Body of pancreas (tissue), 4 donors: ENCODE measurements around the gene C10orf105. TPM values are rescaled to one million over a fixed set of nuclear protein-coding genes. Genes with fewer than 3 reads are reported as not detected.

Source experiments
- ATAC-seq: fragments of 150-250 bp; one replicate; pipeline ENCODE4 v1.9.1; 2016
- DNase-seq, 4 donors: peaks; one replicate each; pipeline ENCODE4 v3.0.0-alpha.2; 2019
- H3K27ac ChIP-seq, 4 donors: fragments of 200-600 bp; sonication (generic); 1 replicate in 3 of 4; 2 replicates in 1 of 4; pipeline versions ENCODE4 v1.5.1 to v1.6.1; 2016 to 2019; ENCODE audit warnings: mild to moderate bottlenecking in 1 of 4, mixed read lengths in 1 of 4, moderate library complexity in 1 of 4
- H3K27me3 ChIP-seq, 2 donors: fragments of 200-600 bp; sonication (generic); one replicate each; pipeline ENCODE4 v1.6.0; 2016; ENCODE audit warnings: mild to moderate bottlenecking in 1 of 2
- H3K36me3 ChIP-seq, 2 donors: fragments of 200-600 bp; sonication (generic); replicated peaks in 1 of 2; 2 replicates each; pipeline ENCODE4 v1.5.1; 2016; ENCODE audit warnings: low read depth in 2 of 2; ENCODE audit not compliant: insufficient read depth in 1 of 2
- H3K4me1 ChIP-seq: fragments of 200-600 bp; sonication (generic); one replicate; pipeline ENCODE4 v1.6.0; 2016
- H3K4me3 ChIP-seq, 2 donors: fragments of 200-600 bp; sonication (generic); 1 replicate in 1 of 2; 2 replicates in 1 of 2; pipeline ENCODE4 v1.5.1; 2016 to 2019
- H3K9me3 ChIP-seq, 3 donors: fragments of 200-600 bp; sonication (generic); 1 replicate in 2 of 3; 2 replicates in 1 of 3; pipeline ENCODE4 v1.5.1; 2016
- POLR2A ChIP-seq, 3 donors: fragments of 450-650 bp; IDR thresholded peaks; one replicate each; pipeline ENCODE4 v1.6.1; 2016; ENCODE audit warnings: antibody characterized with exemption in 3 of 3, mild to moderate bottlenecking in 2 of 3
- WGBS, 2 donors: methylation state at CpG; one replicate each; pipeline ENCODE4 v1.1.5; 2017; 5-methylcytosine and 5-hydroxymethylcytosine counted together
- intact Hi-C: fragments of 100-400 bp; cut with DNase I; formaldehyde crosslinking; loops from one replicate; pipeline ENCODE4 v1.15.1; 2023
- total RNA-seq, 2 donors: library from RNA; depleted of rRNA; stranded (reverse); fragments of >200 nt; gene quantifications; one replicate each; pipeline ENCODE4 v1.1.0, GENCODE V29; 2016
- TF ChIP-seq, protein P1 (sequence below), 7 experiments: fragments of 450-650 bp in 4 of 7; fragments of 200-600 bp in 3 of 7; sonication (generic) in 3 of 7; IDR thresholded peaks; one replicate each; pipeline ENCODE4 v1.5.1; 2016 to 2019; ENCODE audit warnings: antibody characterized with exemption in 7 of 7

Gene C10orf105
- total RNA-seq, 2 donors from 2014 or later: not detected

DNA sequence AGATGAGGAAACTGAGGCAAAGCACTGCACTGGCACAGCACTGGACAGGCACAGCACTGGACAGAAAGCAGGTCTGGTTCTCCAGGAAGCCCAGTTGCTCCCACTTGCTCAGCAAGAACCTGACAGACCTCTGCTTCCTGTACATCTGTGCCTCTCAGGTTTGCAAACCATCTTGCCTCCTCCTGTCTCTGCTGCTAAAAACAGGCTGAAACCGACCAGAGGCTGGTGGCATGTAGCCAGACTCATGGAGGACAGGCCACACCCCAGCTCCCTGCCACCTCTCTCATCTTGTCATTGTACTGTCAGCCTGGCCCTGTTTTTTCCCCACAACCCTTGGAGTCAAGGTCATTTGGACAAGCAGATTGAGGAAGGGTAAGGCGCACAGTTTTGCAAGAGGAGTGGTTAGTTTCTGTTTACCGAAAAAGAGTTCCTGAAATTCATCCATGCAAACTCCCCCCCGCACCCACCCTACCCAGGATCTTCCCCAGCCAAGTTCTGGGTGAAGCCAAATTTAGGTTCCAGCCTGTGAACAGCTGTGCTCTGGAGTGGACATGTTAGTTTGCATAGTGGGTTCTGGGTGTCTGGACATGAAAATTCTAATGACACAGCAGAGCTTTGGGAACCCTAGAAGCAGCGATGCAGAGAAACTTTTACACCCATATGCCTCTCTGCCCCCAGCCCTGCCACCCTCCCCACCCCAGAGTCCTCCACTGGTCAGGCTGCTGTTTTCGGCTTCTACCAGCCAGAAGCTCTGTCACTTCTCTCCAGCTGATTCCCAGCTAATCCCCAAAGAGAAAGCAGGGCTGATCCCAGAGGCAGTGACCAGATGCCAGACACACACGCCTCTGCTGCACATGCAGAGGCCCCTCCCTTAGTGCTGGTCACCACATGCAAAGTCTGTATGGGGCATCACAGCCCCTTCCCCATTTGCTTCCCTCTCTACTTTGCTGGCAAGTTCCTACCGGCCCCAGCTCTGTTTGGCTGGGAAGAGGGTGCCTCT, 8.5 kb upstream of the C10orf105 start:
- ATAC-seq: peak; percentile 36
- Histone ChIP-seq H3K4me1 (peaks cover 25% of the 10 kb centered on the region), H3K9me3 (no peaks in the 10 kb centered on the region), H3K27ac (peak overlapping the region; percentile 2 to 72 (median 54)), H3K36me3 (no peaks in the 10 kb centered on the region), H3K27me3 (no peaks in the 10 kb centered on the region), H3K4me3 (no peak overlapping the region)
- TF ChIP-seq, protein P1, sequence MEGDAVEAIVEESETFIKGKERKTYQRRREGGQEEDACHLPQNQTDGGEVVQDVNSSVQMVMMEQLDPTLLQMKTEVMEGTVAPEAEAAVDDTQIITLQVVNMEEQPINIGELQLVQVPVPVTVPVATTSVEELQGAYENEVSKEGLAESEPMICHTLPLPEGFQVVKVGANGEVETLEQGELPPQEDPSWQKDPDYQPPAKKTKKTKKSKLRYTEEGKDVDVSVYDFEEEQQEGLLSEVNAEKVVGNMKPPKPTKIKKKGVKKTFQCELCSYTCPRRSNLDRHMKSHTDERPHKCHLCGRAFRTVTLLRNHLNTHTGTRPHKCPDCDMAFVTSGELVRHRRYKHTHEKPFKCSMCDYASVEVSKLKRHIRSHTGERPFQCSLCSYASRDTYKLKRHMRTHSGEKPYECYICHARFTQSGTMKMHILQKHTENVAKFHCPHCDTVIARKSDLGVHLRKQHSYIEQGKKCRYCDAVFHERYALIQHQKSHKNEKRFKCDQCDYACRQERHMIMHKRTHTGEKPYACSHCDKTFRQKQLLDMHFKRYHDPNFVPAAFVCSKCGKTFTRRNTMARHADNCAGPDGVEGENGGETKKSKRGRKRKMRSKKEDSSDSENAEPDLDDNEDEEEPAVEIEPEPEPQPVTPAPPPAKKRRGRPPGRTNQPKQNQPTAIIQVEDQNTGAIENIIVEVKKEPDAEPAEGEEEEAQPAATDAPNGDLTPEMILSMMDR (IDR thresholded peaks at IDR 0.05): no peak
- TF ChIP-seq POLR2A (IDR thresholded peaks at IDR 0.05): no peak
- WGBS, 2 donors: 38 to 47% methylated on average over 8 of the region's 8 CpGs
- peak; percentile 35 to 74 (median 54) for DNase-seq
- intact Hi-C loops: no loop called here

- DNase-seq (no peak), ATAC-seq (no peak)
- Histone ChIP-seq H3K4me3 (no peak overlapping the region), H3K27ac (peak overlapping the region; percentile 2 to 72 (median 54)), H3K4me1 (peaks cover 25% of the 10 kb centered on the region), H3K9me3 (no peaks in the 10 kb centered on the region), H3K36me3 (no peaks in the 10 kb centered on the region), H3K27me3 (no peaks in the 10 kb centered on the region)
- TF ChIP-seq, protein P1 (IDR thresholded peaks at IDR 0.05): no peak
- no peak for TF ChIP-seq POLR2A (IDR thresholded peaks at IDR 0.05)
- WGBS, 2 donors: 59 to 66% methylated on average over 5 to 12 of the region's 12 CpGs
- intact Hi-C loops: no loop called here
Observed at GRCh38 chr10:71727105-71727737, 7.6 kb upstream of the C10orf105 start.

GRCh38 chr10:71726580-71727104, 7.1 kb upstream of the C10orf105 start:
- Histone ChIP-seq H3K4me3 (no peak overlapping the region), H3K4me1 (peaks cover 25% of the 10 kb centered on the region), H3K9me3 (no peaks in the 10 kb centered on the region), H3K36me3 (no peaks in the 10 kb centered on the region), H3K27ac (peak overlapping the region in 2 of 4 donors; percentile 44 to 72), H3K27me3 (no peaks in the 10 kb centered on the region)
- DNase-seq (no peak), ATAC-seq (no peak)
- 68 to 69% methylated on average over 8 to 11 of the region's 11 CpGs for WGBS, 2 donors
- TF ChIP-seq, protein P1 (IDR thresholded peaks at IDR 0.05): no peak
- no peak for TF ChIP-seq POLR2A (IDR thresholded peaks at IDR 0.05)
- intact Hi-C loops: no loop called here

GRCh38 chr10:71725998-71726579, 6.5 kb upstream of the C10orf105 start:
- no peaks in the 10 kb centered on the region for H3K27me3 ChIP-seq
- intact Hi-C loops: no loop called here
- no peak for ATAC-seq
- DNase-seq: no peak
- no peaks in the 10 kb centered on the region for H3K36me3 ChIP-seq
- WGBS, 2 donors: 23 to 46% methylated on average over 3 to 9 of the region's 9 CpGs
- no peaks in the 10 kb centered on the region for H3K9me3 ChIP-seq
- H3K4me1 ChIP-seq: peaks cover 25% of the 10 kb centered on the region
- no peak overlapping the region for H3K27ac ChIP-seq
- TF ChIP-seq POLR2A (IDR thresholded peaks at IDR 0.05): no peak
- TF ChIP-seq, protein P1 (IDR thresholded peaks at IDR 0.05): no peak
- H3K4me3 ChIP-seq: no peak overlapping the region
